Kidney (tissue), 14 donors: Measurements from ENCODE around the gene DDX54. TPM values are rescaled to one million over a fixed set of nuclear protein-coding genes. Genes with fewer than 3 reads are reported as not detected.

Experiments
- DNase-seq, 5 donors: peaks; one replicate each; pipeline ENCODE4 v3.0.0-alpha.2; 2013 to 2020
- FAIRE-seq: peaks from 2 replicates; lab custom pipeline; 2012; peaks lifted over from hg19 to GRCh38; lab: Jason Lieb, UNC
- H3K27ac ChIP-seq, 2 donors: one replicate each; pipeline ENCODE4 v1.7.0; 2013; ENCODE audit warnings: low read depth in 2 of 2, low read length in 2 of 2, inconsistent platforms in 1 of 2
- H3K27me3 ChIP-seq: one replicate; pipeline ENCODE4 v1.7.1; 2013; ENCODE audit warnings: low read length, inconsistent platforms; ENCODE audit not compliant: control insufficient read depth, insufficient read depth
- H3K36me3 ChIP-seq, 3 donors: one replicate each; pipeline versions ENCODE4 v1.7.0 to v1.7.1; 2013; ENCODE audit warnings: low read length in 3 of 3, control low read depth in 1 of 3, inconsistent platforms in 1 of 3; ENCODE audit not compliant: insufficient read depth in 3 of 3, control insufficient read depth in 2 of 3
- H3K4me1 ChIP-seq, 3 donors: one replicate each; pipeline versions ENCODE4 v1.7.0 to v1.7.1; 2013; ENCODE audit warnings: low read length in 3 of 3, inconsistent platforms in 1 of 3, low read depth in 1 of 3; ENCODE audit not compliant: control insufficient read depth in 2 of 3, insufficient read depth in 2 of 3
- H3K4me3 ChIP-seq, 3 donors: one replicate each; pipeline versions ENCODE4 v1.7.0 to v1.8.1; 2013; ENCODE audit warnings: low read length in 3 of 3, control low read depth in 1 of 3, inconsistent platforms in 1 of 3
- H3K9ac ChIP-seq, 3 donors: one replicate each; pipeline versions ENCODE4 v1.7.0 to v1.7.1; 2013; ENCODE audit warnings: low read length in 3 of 3, control low read depth in 1 of 3, inconsistent platforms in 1 of 3
- H3K9me3 ChIP-seq, 3 donors: one replicate each; pipeline versions ENCODE4 v1.7.0 to v1.7.1; 2013; ENCODE audit warnings: low read length in 3 of 3, control low read depth in 1 of 3, inconsistent platforms in 1 of 3; ENCODE audit not compliant: control insufficient read depth in 2 of 3, insufficient read depth in 1 of 3
- CTCF ChIP-seq: IDR thresholded peaks from 3 replicates; pipeline ENCODE4 v1.5.1; 2012; ENCODE audit warnings: mild to moderate bottlenecking, moderate library complexity, borderline replicate concordance; ENCODE audit not compliant: insufficient read depth; ENCODE audit errors: extremely low read depth
- intact Hi-C: fragments of 100-400 bp; cut with DNase I; formaldehyde crosslinking; loops from one replicate; pipeline ENCODE4 v1.11.1; 2022
- polyA plus RNA-seq: library from polyadenylated mRNA; stranded (reverse); fragments of 350-450 nt; fragmentation: Illumina TruSeq; extraction: RNeasy Lipid Tissue Mini Kit (QIAGEN cat#74804); gene quantifications from one replicate; pipeline ENCODE4 v1.2.3, GENCODE V29; 2014; ENCODE audit warnings: low read depth, low replicate concordance; ENCODE audit not compliant: insufficient read depth
- total RNA-seq: library from RNA; stranded (reverse); fragmentation: NEBNext Ultra II Directional; extraction: Animal tissue kit (Norgen Biotek cat#: 25700); gene quantifications from one replicate; pipeline ENCODE4 v1.2.1, GENCODE V29; 2021
- donor health status: control.
- donor health status: control.
- donor health status: control.
- donor health status: control.
- donor health status: control.
- donor health status: DM: yes; HTN: yes; CAD: no.
- donor health status: Normal renal cell carcinoma (clear cell type).

DDX54 gene
- total and polyA plus RNA-seq, 2 donors from 2014 or later = 55.4 to 62.0 TPM

- DNase-seq = peak in 4 of 5 donors; percentile 8 to 75 (median 51)
- Histone ChIP-seq H3K27me3 (no peaks in the 10 kb centered on the region), H3K4me3 (no peak overlapping the region), H3K9me3 (no peaks in the 10 kb centered on the region), H3K27ac (peak overlapping the region; percentile 41 to 59), H3K9ac (no peak overlapping the region), H3K36me3 (no peaks in the 10 kb centered on the region), H3K4me1 (peaks cover 0 to 12% (median 0%) of the 10 kb centered on the region in 3 donors)
- intact Hi-C loops = no loop called here
- no peak for TF ChIP-seq CTCF
- no peak for FAIRE-seq
Measured at GRCh38 chr12:113204804-113205203, 19.5 kb upstream of the DDX54 start.

- Histone ChIP-seq H3K9me3 (no peaks in the 10 kb centered on the region), H3K27ac (peak overlapping the region; percentile 41 to 59), H3K36me3 (no peaks in the 10 kb centered on the region), H3K4me3 (no peak overlapping the region), H3K27me3 (no peaks in the 10 kb centered on the region), H3K9ac (peak overlapping the region in 1 of 3 donors; percentile 1), H3K4me1 (peaks cover 0 to 12% (median 0%) of the 10 kb centered on the region in 3 donors)
- DNase-seq = peak in 1 of 5 donors; percentile 56
- intact Hi-C loops = no loop called here
- TF ChIP-seq CTCF = no peak
- no peak for FAIRE-seq
Measured at GRCh38 chr12:113203852-113204760, 18.8 kb upstream of the DDX54 start.

- no peaks in the 10 kb centered on the region for H3K9me3 ChIP-seq
- peaks cover 0 to 9% (median 0%) of the 10 kb centered on the region in 3 donors for H3K4me1 ChIP-seq
- intact Hi-C loops = no loop called here
- DNase-seq (peak in 1 of 5 donors; percentile 23), FAIRE-seq (no peak)
- no peak for TF ChIP-seq CTCF
- H3K27me3 ChIP-seq = no peaks in the 10 kb centered on the region
- H3K4me3 ChIP-seq = no peak overlapping the region
- H3K27ac ChIP-seq = no peak overlapping the region
- H3K9ac ChIP-seq = no peak overlapping the region
- H3K36me3 ChIP-seq = no peaks in the 10 kb centered on the region
Measured at GRCh38 chr12:113202300-113203075, 17.2 kb upstream of the DDX54 start.
